K562 (cell line): ENCODE results near the gene PHF3. TPM values are rescaled to one million over a fixed set of nuclear protein-coding genes. Genes with fewer than 3 reads are reported as not detected.

ENCODE experiments used
- ARHGAP35 ChIP-seq: fragments of 450-650 bp; IDR thresholded peaks from 2 replicates; pipeline ENCODE4 v1.6.1; 2018; ENCODE audit not compliant: partially characterized antibody
- BRD9 ChIP-seq: fragments of 450-650 bp; IDR thresholded peaks from 2 replicates; pipeline ENCODE4 v1.6.1; 2018; ENCODE audit warnings: low read depth; ENCODE audit not compliant: partially characterized antibody
- DDX20 ChIP-seq: fragments of 450-650 bp; IDR thresholded peaks from 2 replicates; pipeline ENCODE4 v1.6.1; 2016; ENCODE audit warnings: missing genetic modification characterization, low read depth, mild to moderate bottlenecking, missing compliant biosample characterization, moderate library complexity
- ELK3 ChIP-seq: fragments of 450-650 bp; formaldehyde crosslinking; IDR thresholded peaks from 2 replicates; pipeline ENCODE4 v1.4.0; 2020; ENCODE audit warnings: mild to moderate bottlenecking
- HDGF ChIP-seq: fragments of 450-650 bp; IDR thresholded peaks from 2 replicates; pipeline ENCODE4 v1.6.1; 2016
- HSF4 ChIP-seq: fragments of 250-450 bp; sonication (Bioruptor Pico); IDR thresholded peaks from 2 replicates; pipeline ENCODE4 v2.1.2; 2022; ENCODE audit warnings: mild to moderate bottlenecking, moderate library complexity, borderline replicate concordance
- POLR2G ChIP-seq: fragments of 200-400 bp; formaldehyde crosslinking; IDR thresholded peaks from 2 replicates; pipeline ENCODE4 v1.6.1; 2017; ENCODE audit warnings: low read depth, mild to moderate bottlenecking, antibody characterized with exemption, low read length, moderate library complexity
- PTBP1 ChIP-seq: fragments of 200-400 bp; formaldehyde crosslinking; IDR thresholded peaks from 2 replicates; pipeline ENCODE4 v1.6.1; 2017; ENCODE audit warnings: low read depth, low read length
- SNIP1 ChIP-seq: fragments of 450-650 bp; IDR thresholded peaks from 2 replicates; pipeline ENCODE4 v1.7.1; 2017; ENCODE audit warnings: low read depth, mild to moderate bottlenecking
- SREBF1 ChIP-seq: fragments of 150-350 bp; IDR thresholded peaks from 2 replicates; pipeline ENCODE4 v1.6.1; 2014; ENCODE audit warnings: antibody characterized with exemption, low read depth, low read length, borderline replicate concordance
- TARDBP ChIP-seq: fragments of 450-650 bp; IDR thresholded peaks from 2 replicates; pipeline ENCODE4 v1.6.1; 2016
- TCFL5 ChIP-seq: fragments of 250-450 bp; sonication (Bioruptor Pico); conservative IDR thresholded peaks from 2 replicates; pipeline ENCODE4 v1.6.1; 2021; ENCODE audit warnings: mild to moderate bottlenecking, moderate library complexity, matching md5 sums
- TRIM24 ChIP-seq, 2 experiments: fragments of 450-650 bp; IDR thresholded peaks; 2 replicates each; pipeline ENCODE4 v1.6.1; 2016
- ZFP36 ChIP-seq: fragments of 150-350 bp; IDR thresholded peaks from 2 replicates; pipeline ENCODE4 v1.6.1; 2018; ENCODE audit warnings: low read length, low read depth; ENCODE audit not compliant: partially characterized antibody
- ZNF253 ChIP-seq: fragments of 250-450 bp; sonication (Bioruptor Pico); conservative IDR thresholded peaks from 2 replicates; pipeline ENCODE4 v1.6.1; 2021; ENCODE audit warnings: mild to moderate bottlenecking
- ZNF398 ChIP-seq: fragments of 250-450 bp; sonication (Bioruptor Pico); IDR thresholded peaks from 2 replicates; pipeline ENCODE4 v1.8.0; 2021; ENCODE audit warnings: moderate library complexity, mild to moderate bottlenecking, inconsistent platforms
- ZNF507 ChIP-seq: conservative IDR thresholded peaks from 2 replicates; pipeline ENCODE4 v1.6.1; 2017; ENCODE audit warnings: missing genetic modification characterization, missing compliant biosample characterization
- ZNF551 ChIP-seq: fragments of 250-450 bp; sonication (Bioruptor Pico); IDR thresholded peaks from 2 replicates; pipeline ENCODE4 v1.5.0; 2021; ENCODE audit warnings: mild to moderate bottlenecking, moderate library complexity
- ZNF668 ChIP-seq: fragments of 250-450 bp; sonication (Bioruptor Pico); IDR thresholded peaks from 2 replicates; pipeline ENCODE4 v1.8.0; 2022; ENCODE audit warnings: mild to moderate bottlenecking, inconsistent platforms
- ZNF696 ChIP-seq: fragments of 250-450 bp; sonication (Bioruptor Pico); conservative IDR thresholded peaks from 2 replicates; pipeline ENCODE4 v1.4.0; 2020; ENCODE audit warnings: mild to moderate bottlenecking, moderate library complexity
- ZNF740 ChIP-seq, 3 experiments: fragments of 200-800 bp in 1 of 3; sonication (Bioruptor generic) in 1 of 3; sonication (generic) in 1 of 3; formaldehyde crosslinking in 1 of 3; IDR thresholded peaks; 2 replicates each; pipeline versions ENCODE4 v1.6.1 to v1.8.0; 2016 to 2022; ENCODE audit warnings: mild to moderate bottlenecking in 2 of 3, missing compliant biosample characterization in 2 of 3, missing genetic modification characterization in 2 of 3, missing genetic modification reagents in 1 of 3
- polyA plus RNA-seq, 8 experiments: library from polyadenylated mRNA; depleted of rRNA in 4 of 8; stranded (reverse) in 5 of 8; unstranded in 3 of 8; fragments of >200 nt; fragmentation: Nextera tagmentation in 2 of 8; fragmentation: Illumina TruSeq in 1 of 8; extraction: Ambion mirVana in 2 of 8; extraction: Trizol in 1 of 8; gene quantifications; 2 replicates each; pipeline versions ENCODE4 v1.2.1 to v1.2.3, GENCODE V29; 2011 to 2014; ENCODE audit warnings: inconsistent platforms in 1 of 8, missing spikeins in 1 of 8
- total RNA-seq, 7 experiments: library from RNA; depleted of rRNA in 6 of 7; stranded (reverse); fragments of >200 nt in 6 of 7; fragmentation: Illumina TruSeq in 2 of 7; extraction: Trizol in 2 of 7; gene quantifications; 2 replicates each; pipeline versions ENCODE4 v1.2.1 to v1.2.3, GENCODE V29; 2011 to 2021; ENCODE audit warnings: low replicate concordance in 1 of 7
- TF ChIP-seq, protein P1 (sequence below): fragments of 250-450 bp; sonication (Bioruptor Pico); IDR thresholded peaks from 2 replicates; pipeline ENCODE4 v1.5.0; 2020; ENCODE audit warnings: mild to moderate bottlenecking
- TF ChIP-seq, protein P2 (sequence below): fragments of 250-450 bp; sonication (Bioruptor Pico); IDR thresholded peaks from 2 replicates; pipeline ENCODE4 v1.9.0; 2021; ENCODE audit warnings: mild to moderate bottlenecking

The PHF3 gene
- total and polyA plus RNA-seq, 9 of the 15 experiments (the other 6 are each of a cell fraction or from before 2014, with no cell fraction given): 8.1 to 51.2 (median 30.9) TPM

- TF ChIP-seq ZNF668 (CRISPR knock-in tag) (no peak), HDGF (no peak), ARHGAP35 (no peak), ZFP36 (no peak), TARDBP (no peak), BRD9 (peak; percentile 57), SREBF1 (no peak), PTBP1 (no peak), SNIP1 (no peak), ELK3 (no peak), HSF4 (CRISPR knock-in tag) (no peak), ZNF740 (CRISPR knock-in tag; IDR thresholded peaks at IDR 0.05) (peak; percentile 16; the same call in 1 of the 2 replicates), ZNF740 (tag; IDR thresholded peaks at IDR 0.05) (peak in 1 of 2 experiments; percentile 27; a peak in 1 of 4 replicates), ZNF696 (CRISPR knock-in tag) (no peak), TCFL5 (CRISPR knock-in tag) (no peak), ZNF551 (no peak), DDX20 (tag) (no peak), POLR2G (peak; percentile 93), TRIM24 (IDR thresholded peaks at IDR 0.05) (peak; percentile 52 to 71; a peak in 3 of 4 replicates), ZNF507 (tag) (no peak), ZNF398 (CRISPR knock-in tag) (no peak), ZNF253 (CRISPR knock-in tag) (no peak)
- TF ChIP-seq, protein P1, sequence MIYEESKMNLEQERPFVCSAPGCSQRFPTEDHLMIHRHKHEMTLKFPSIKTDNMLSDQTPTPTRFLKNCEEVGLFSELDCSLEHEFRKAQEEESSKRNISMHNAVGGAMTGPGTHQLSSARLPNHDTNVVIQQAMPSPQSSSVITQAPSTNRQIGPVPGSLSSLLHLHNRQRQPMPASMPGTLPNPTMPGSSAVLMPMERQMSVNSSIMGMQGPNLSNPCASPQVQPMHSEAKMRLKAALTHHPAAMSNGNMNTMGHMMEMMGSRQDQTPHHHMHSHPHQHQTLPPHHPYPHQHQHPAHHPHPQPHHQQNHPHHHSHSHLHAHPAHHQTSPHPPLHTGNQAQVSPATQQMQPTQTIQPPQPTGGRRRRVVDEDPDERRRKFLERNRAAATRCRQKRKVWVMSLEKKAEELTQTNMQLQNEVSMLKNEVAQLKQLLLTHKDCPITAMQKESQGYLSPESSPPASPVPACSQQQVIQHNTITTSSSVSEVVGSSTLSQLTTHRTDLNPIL (CRISPR knock-in tag): no peak
- TF ChIP-seq, protein P2, sequence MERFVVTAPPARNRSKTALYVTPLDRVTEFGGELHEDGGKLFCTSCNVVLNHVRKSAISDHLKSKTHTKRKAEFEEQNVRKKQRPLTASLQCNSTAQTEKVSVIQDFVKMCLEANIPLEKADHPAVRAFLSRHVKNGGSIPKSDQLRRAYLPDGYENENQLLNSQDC (CRISPR knock-in tag): 0 out of 2 replicates have a peak, but pooled peaks have one; percentile 1
These were observed at the start of gene PHF3 (continued) for GRCh38 chr6:63635588-63636517.
